Measurements from ENCODE around the gene NCL.

Gene NCL

DNA sequence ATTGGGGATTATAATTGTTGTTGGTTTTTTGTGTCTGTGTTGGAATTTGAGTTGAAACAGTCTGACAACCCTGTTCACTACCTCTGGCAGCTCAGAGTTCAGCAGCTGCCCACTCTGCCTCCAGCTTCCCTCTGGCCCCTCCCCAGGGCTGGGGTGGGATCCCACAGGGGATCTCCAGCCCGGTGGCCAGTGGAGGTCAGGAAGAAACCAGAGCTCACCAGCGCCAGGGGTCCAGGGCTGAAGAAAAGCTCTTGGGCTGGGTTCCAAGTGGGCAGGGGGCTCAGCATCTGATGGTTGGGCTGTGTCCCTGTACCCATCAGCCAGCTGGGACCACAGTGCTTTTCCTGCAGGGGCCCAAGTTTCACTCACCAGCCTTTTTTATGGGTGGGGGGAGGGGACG lies 16.5 kb upstream of the NCL start:
- H3K27ac ChIP-seq = no peak overlapping the region
- TF ChIP-seq ZFX (IDR thresholded peaks at IDR 0.05; ENCODE audit: borderline replicate concordance) = no peak
- TF ChIP-seq, protein P1, sequence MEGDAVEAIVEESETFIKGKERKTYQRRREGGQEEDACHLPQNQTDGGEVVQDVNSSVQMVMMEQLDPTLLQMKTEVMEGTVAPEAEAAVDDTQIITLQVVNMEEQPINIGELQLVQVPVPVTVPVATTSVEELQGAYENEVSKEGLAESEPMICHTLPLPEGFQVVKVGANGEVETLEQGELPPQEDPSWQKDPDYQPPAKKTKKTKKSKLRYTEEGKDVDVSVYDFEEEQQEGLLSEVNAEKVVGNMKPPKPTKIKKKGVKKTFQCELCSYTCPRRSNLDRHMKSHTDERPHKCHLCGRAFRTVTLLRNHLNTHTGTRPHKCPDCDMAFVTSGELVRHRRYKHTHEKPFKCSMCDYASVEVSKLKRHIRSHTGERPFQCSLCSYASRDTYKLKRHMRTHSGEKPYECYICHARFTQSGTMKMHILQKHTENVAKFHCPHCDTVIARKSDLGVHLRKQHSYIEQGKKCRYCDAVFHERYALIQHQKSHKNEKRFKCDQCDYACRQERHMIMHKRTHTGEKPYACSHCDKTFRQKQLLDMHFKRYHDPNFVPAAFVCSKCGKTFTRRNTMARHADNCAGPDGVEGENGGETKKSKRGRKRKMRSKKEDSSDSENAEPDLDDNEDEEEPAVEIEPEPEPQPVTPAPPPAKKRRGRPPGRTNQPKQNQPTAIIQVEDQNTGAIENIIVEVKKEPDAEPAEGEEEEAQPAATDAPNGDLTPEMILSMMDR (IDR thresholded peaks at IDR 0.05) = no peak

DNA sequence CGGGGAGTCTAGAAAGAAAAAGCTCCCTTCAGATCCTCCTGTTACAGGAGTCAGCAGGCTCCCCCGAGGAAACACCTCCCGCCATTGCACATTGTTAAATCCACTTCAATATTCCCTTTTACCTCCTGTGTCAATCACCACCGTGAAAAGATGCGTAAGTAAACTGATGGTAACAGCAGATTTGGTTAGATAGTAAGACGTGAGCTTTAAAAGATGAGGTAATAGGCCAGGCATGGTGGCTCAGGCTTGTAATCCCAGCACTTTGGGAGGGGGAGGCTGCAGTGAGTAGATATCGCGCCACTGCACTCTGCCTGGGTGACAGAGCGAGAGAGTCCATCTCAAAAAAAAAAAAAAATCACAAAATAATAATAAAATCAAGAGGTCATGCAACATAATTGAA lies 15.2 kb upstream of the NCL start:
- TF ChIP-seq ZFX (IDR thresholded peaks at IDR 0.05; ENCODE audit: borderline replicate concordance) = no peak
- TF ChIP-seq, protein P1 (IDR thresholded peaks at IDR 0.05) = no peak

DNA sequence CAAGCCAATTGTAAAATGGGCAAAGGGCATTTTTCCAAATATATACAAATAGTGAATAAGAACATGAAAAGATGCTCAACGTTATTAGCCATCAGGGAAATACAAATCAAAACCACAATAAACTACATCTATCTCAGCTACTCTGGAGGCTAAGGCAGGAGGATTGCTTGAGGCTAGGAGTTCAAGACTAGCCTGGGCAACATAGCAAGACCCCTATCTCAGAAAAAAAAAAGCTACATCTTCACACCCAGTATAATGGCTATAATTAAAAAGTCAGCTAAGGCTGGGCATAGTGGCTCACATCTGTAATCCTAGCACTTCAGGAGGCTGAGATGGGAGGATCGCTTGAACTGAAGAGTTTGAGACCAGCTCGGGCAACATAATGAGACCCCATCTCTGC lies 12.6 kb upstream of the NCL start:
- H3K27ac ChIP-seq = no peak overlapping the region
- TF ChIP-seq ZFX (IDR thresholded peaks at IDR 0.05; ENCODE audit: borderline replicate concordance) = no peak
- TF ChIP-seq, protein P1 (IDR thresholded peaks at IDR 0.05) = no peak

More for the DNA sequence above, 15.2 kb upstream of the NCL start:
- no peak overlapping the region for H3K27ac ChIP-seq

DNA sequence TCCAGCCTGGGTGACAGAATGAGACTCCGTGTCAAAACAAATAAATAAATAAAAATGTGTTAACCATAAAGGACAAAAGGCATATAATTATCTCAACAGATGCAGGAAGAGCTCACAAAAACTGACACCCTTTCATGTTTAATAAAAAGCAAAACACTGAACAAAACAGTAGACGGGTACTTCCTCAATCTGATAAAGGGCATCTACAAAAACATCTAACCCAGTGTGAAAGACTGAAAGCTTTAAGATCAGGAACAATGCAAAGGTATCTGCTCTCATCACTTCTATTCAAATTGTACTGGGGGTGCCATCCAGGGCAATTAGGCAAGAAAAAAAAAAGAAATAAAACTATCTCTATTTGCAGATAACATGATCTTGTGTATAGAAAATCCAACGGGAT lies 11.7 kb upstream of the NCL start:
- TF ChIP-seq, protein P1 (IDR thresholded peaks at IDR 0.05) = no peak
- TF ChIP-seq ZFX (IDR thresholded peaks at IDR 0.05; ENCODE audit: borderline replicate concordance) = no peak

DNA sequence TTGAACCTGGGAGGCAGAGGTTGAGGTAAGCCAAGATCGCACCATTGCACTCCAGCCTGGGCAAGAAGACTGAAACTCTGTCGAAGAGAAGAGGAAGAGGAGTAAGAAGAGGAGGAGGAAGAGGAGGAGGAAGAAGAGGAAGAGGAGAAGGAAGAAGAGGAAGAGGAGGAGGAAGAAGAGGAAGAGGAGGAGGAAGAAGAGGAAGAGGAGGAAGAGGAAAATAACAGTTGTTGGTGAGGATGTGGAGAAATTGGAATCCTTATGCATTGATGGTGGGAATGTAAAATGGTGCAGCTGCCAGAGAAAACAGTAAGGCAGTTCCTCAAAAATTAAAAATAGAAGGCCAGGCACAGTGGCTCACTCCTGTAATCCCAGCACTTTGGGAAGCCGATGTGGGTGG lies 8.5 kb upstream of the NCL start:
- TF ChIP-seq, protein P1 (IDR thresholded peaks at IDR 0.05) = no peak
- TF ChIP-seq ZFX (IDR thresholded peaks at IDR 0.05; ENCODE audit: borderline replicate concordance) = no peak
- H3K27ac ChIP-seq = no peak overlapping the region

More for the DNA sequence above, 11.7 kb upstream of the NCL start:
- no peak overlapping the region for H3K27ac ChIP-seq

DNA sequence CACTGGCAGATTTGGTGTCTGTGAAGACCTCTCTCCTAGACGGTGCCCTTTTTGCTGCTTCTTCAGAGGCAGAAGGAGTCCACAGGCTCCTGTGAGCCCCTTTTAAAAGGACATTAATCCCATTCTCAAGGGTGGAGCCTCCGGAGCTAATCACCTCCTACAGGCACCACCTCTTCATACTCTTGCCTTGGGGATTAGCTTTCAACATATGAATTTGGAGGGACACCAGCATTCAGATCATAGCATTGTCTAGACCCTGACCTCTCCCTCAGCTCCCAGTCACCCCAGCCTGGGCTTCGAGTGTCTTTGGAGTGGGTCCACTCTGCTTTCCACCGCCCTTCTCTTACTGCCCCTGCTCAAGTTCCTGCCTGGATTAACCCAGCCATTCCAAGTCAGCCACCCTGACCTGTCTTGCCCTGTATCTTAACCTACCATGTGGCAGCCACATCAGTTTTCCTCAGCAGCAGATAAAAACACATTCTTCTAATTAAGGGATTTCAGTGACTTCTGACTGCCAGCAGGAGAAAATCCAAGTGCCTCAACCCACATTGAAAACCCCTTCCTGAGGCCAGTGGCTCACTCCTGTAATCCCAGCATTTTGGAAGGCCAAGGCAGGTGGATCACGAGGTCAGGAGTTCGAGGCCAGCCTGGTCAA lies 6.1 kb upstream of the NCL start:
- TF ChIP-seq ZFX (IDR thresholded peaks at IDR 0.05; ENCODE audit: borderline replicate concordance) = no peak
- TF ChIP-seq, protein P1 (IDR thresholded peaks at IDR 0.05) = no peak
- no peak overlapping the region for H3K27ac ChIP-seq

DNA sequence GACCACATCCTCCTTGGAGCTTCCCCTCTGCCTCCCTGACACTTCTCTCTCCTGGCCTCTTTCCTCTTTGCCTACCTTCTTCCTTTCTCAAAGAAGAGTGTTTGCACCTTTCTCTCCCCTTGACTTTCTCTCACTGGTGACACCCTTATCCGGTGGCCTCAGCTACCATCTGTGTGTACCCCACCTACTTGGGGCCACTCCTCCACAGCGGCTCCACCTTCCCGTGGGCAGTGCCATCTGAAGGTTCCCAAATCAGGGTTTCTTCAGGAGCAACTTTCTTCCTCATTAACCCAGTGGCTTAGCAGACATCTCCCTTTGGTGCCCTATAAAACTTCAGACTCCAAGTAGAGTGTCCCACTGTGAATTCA lies 5.3 kb upstream of the NCL start:
- TF ChIP-seq ZFX (IDR thresholded peaks at IDR 0.05; ENCODE audit: borderline replicate concordance) = no peak
- TF ChIP-seq, protein P1 (IDR thresholded peaks at IDR 0.05) = no peak
- no peak overlapping the region for H3K27ac ChIP-seq
